HG03025 (cell line): ENCODE data around the gene MCC.
"Not testable (repeated sequence)": the region's sequence is repeated elsewhere in the genome, so short reads cannot be mapped to it uniquely, and the experiment has no call there.

ENCODE experiments used
- ATAC-seq: cut with Tn5 transposase; IDR thresholded peaks from one replicate; pipeline ENCODE4 v1.9.1; 2021; ENCODE audit warnings: mild to moderate bottlenecking, moderate library complexity; ENCODE audit not compliant: unreplicated experiment, low FRiP score

The MCC gene

GRCh38 chr5:113433071-113433470 lies 55.2 kb downstream of the MCC start:
- no peak for ATAC-seq

GRCh38 chr5:113427871-113428574 lies 60.2 kb downstream of the MCC start:
- no peak for ATAC-seq

GRCh38 chr5:113425909-113426308 lies 62.3 kb downstream of the MCC start:
- ATAC-seq = no peak

- ATAC-seq = no peak
These were observed 66.6 kb downstream of the MCC start for GRCh38 chr5:113421693-113422092.

- no peak for ATAC-seq
These were observed 82.7 kb downstream of the MCC start for GRCh38 chr5:113405530-113405929.

- ATAC-seq = no peak
These were observed 84.0 kb downstream of the MCC start for GRCh38 chr5:113404269-113404668.

GRCh38 chr5:113397986-113398385 lies 90.3 kb downstream of the MCC start:
- not testable (repeated sequence) for ATAC-seq

- ATAC-seq = no peak
These were observed 91.2 kb downstream of the MCC start for GRCh38 chr5:113397046-113397445.

GRCh38 chr5:113394658-113395057 lies 93.6 kb downstream of the MCC start:
- ATAC-seq = no peak

GRCh38 chr5:113390224-113390623 lies 98.0 kb downstream of the MCC start:
- peak; percentile 55 for ATAC-seq

GRCh38 chr5:113389116-113389515 lies 99.1 kb downstream of the MCC start:
- ATAC-seq = no peak

- ATAC-seq = no peak
These were observed 100.4 kb downstream of the MCC start for GRCh38 chr5:113387844-113388243.

- no peak for ATAC-seq
These were observed 103.4 kb downstream of the MCC start for GRCh38 chr5:113384782-113385285.

GRCh38 chr5:113382731-113383130 lies 105.5 kb downstream of the MCC start:
- ATAC-seq = no peak

- ATAC-seq = no peak
These were observed 106.5 kb downstream of the MCC start for GRCh38 chr5:113381791-113382190.

- no peak for ATAC-seq
These were observed 107.4 kb downstream of the MCC start for GRCh38 chr5:113380807-113381326.

- ATAC-seq = no peak
These were observed 108.1 kb downstream of the MCC start for GRCh38 chr5:113379936-113380806.

GRCh38 chr5:113378959-113379541 lies 109.2 kb downstream of the MCC start:
- no peak for ATAC-seq

GRCh38 chr5:113378514-113378913 lies 109.7 kb downstream of the MCC start:
- ATAC-seq = no peak

GRCh38 chr5:113378081-113378480 lies 110.2 kb downstream of the MCC start:
- no peak for ATAC-seq

GRCh38 chr5:113376640-113377039 lies 111.6 kb downstream of the MCC start:
- ATAC-seq = no peak
